Heart left ventricle (tissue), 13 donors: ENCODE data around the gene CHP1.

ENCODE experiments used
- CTCF ChIP-seq, 12 donors: fragments of 200-600 bp; sonication (generic) in 4 of 12; IDR thresholded peaks; one replicate each; pipeline versions ENCODE4 v1.5.0 to v1.8.0; 2018 to 2022; ENCODE audit warnings: antibody characterized with exemption in 12 of 12, mild to moderate bottlenecking in 5 of 12
- POLR2A ChIP-seq, 2 donors: fragments of 450-650 bp; IDR thresholded peaks; one replicate each; pipeline ENCODE4 v1.6.1; 2017; ENCODE audit warnings: antibody characterized with exemption in 2 of 2, mild to moderate bottlenecking in 2 of 2, moderate library complexity in 2 of 2
- donor health status: ischemic (EF 13 %, LVEDD 7.1; RV severe dilation, severe dysfunction).
- donor health status: DM: no; HTN: yes; CAD: no.
- donor health status: DM: no; HTN: no; CAD: no.
- donor health status: ischemic (EF 25% LVEDD 6.9; RV normal size, moderate dysfunction).
- donor health status: ischemic (EF 25% LVEDD 5.7; RV mildly dilated, moderate dysfunction).
- donor health status: ischemic (EF 35%, LVEDD 5.7; RV mildly dilated, moderate dysfunction).
- donor health status: nonischemic (EF 11% LVEDD 7.7; RV severe dilation, severe dysfunction).
- donor health status: DM: yes; HTN: yes; CAD: no.
- donor health status: PGD.
- donor health status: ischemic (EF 29% LVEDD 5.4; RV normal size, mild dysfunction).
- donor health status: nonischemic (EF 23%, LVEDD 6.1; RV moderate dilation, normal function).

- TF ChIP-seq CTCF (IDR thresholded peaks at IDR 0.05): no peak
- no peak for TF ChIP-seq POLR2A (IDR thresholded peaks at IDR 0.05)
Measured at GRCh38 chr15:41199470-41199869, 31.6 kb upstream of the CHP1 start.
